ENCODE results near the gene SORCS2. TPM values are rescaled to one million over a fixed set of nuclear protein-coding genes. Genes with fewer than 3 reads are reported as not detected.

SORCS2 gene
- total and polyA plus RNA-seq, 2 of the 4 experiments (the other 2 are of a cell fraction) = 0.36 to 0.62 TPM

DNA sequence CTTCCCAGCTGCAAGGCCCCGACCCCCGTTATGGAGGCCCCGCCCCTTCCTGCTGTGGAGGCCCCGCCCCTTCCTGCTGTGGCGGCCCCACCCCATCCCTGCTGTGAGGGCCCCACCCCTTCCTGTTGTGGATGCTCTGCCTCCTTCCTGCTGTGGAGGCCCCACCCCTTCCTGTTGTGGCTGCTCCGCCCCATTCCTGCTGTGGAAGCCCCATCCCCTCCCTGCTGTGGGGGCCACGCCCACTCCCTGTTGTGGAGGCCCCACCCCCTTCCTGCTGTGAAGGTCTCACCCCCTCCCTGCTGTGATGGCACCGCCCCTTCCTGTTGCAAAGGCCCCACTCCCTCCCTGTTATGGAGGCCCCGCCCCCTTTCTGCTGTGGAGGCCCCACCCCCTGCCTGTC lies 347.3 kb downstream of the SORCS2 start:
- ChIA-PET POLR2A (ENCODE audit: unreplicated experiment) (no interaction called here), CTCF (no interaction called here)
- Histone ChIP-seq H2BK15ac (ENCODE audit: low read depth, low read length) (no peak overlapping the region), H4K91ac (ENCODE audit: insufficient read depth, low read depth, low read length) (no peak overlapping the region), H3K23ac (ENCODE audit: low read depth, low read length) (no peak overlapping the region), H3K14ac (replicated peaks; ENCODE audit: low read depth, low read length) (no peak overlapping the region), H4K5ac (ENCODE audit: low read depth, low read length) (no peak overlapping the region), H3K36me3 (ENCODE audit: control insufficient read depth, insufficient read depth, low read length) (no peaks in the 10 kb centered on the region), H3K9ac (ENCODE audit: low read depth, low read length) (no peak overlapping the region), H3K27ac (ENCODE audit: insufficient read depth, low read length) (no peak overlapping the region), H2BK5ac (ENCODE audit: low read depth, low read length, poor library complexity, severe bottlenecking) (no peak overlapping the region), H3K9me3 (ENCODE audit: control insufficient read depth, insufficient read depth, low read length) (peaks cover under 1% of the 10 kb centered on the region; the same call in 1 of the 2 replicates), H3K56ac (ENCODE audit: extremely low read depth, insufficient read depth, low read length) (no peak overlapping the region), H3K4me1 (ENCODE audit: control insufficient read depth, insufficient read depth, low read length) (no peaks in the 10 kb centered on the region), H3K9me1 (ENCODE audit: insufficient read depth, low read length) (no peaks in the 10 kb centered on the region), H3K27me3 (ENCODE audit: control insufficient read depth, insufficient read depth, low read length) (peaks cover 6% of the 10 kb centered on the region; the same call in 1 of the 2 replicates), H3K79me1 (ENCODE audit: low read depth in 1 of 2, low read length in 2 of 2) (no peaks in the 10 kb centered on the region), H2AK9ac (replicated peaks; ENCODE audit: low read depth, low read length, poor library complexity) (no peak overlapping the region), H4K20me1 (ENCODE audit: insufficient read depth, low read length) (no peaks in the 10 kb centered on the region), H3K4ac (ENCODE audit: low read depth, low read length) (no peak overlapping the region), H4K8ac (ENCODE audit: low read depth in 2 of 2, low read length in 2 of 2) (no peak overlapping the region), H2AFZ (replicated peaks; ENCODE audit: low read length, poor library complexity) (no peak overlapping the region), H3K4me2 (ENCODE audit: low read depth, low read length) (no peak overlapping the region), H3K18ac (ENCODE audit: low read depth, low read length) (no peak overlapping the region), H2BK20ac (ENCODE audit: low read depth, low read length) (no peak overlapping the region), H3K4me3 (ENCODE audit: insufficient read depth, low read depth, low read length) (no peak overlapping the region), H2BK120ac (ENCODE audit: low read depth, low read length) (no peak overlapping the region), H2AK5ac (ENCODE audit: low read depth, low read length) (no peak overlapping the region)
- no peak for DNase-seq
- intact Hi-C loops (cut with micrococcal nuclease) = no loop called here
- TF ChIP-seq NFE2L2 (IDR thresholded peaks at IDR 0.05; ENCODE audit: low read depth, low read length) (no peak), RCOR1 (IDR thresholded peaks at IDR 0.05; ENCODE audit: insufficient replicate concordance, low read length) (no peak)
- WGBS, 2 experiments (ENCODE audit: extremely low coverage in 2 of 2, insufficient read length in 1 of 2) = 100% methylated on average over 2 of the region's 9 CpGs; no CpG with 5 or more reads in 1 of the 2 experiments
- dilution Hi-C loops (cut with HindIII; ENCODE audit: low sequenced_read_pairs, unreplicated experiment) = no loop called here
- no peak for ATAC-seq (ENCODE audit: low read depth)
- no TSS peak for BruUV-seq (replicated peaks)
- in situ Hi-C loops (cut with MboI; ENCODE audit: low sequenced_read_pairs) = no loop called here
